H9 (cell line): ENCODE results near the gene CHST15. TPM values are rescaled to one million over a fixed set of nuclear protein-coding genes. Genes with fewer than 3 reads are reported as not detected.

Experiments
- DNase-seq: peaks from one replicate; pipeline ENCODE4 v3.0.0-alpha.2; 2017
- H2AFZ ChIP-seq: one replicate; pipeline ENCODE4 v1.6.1; 2013; ENCODE audit warnings: mild to moderate bottlenecking, low read length, control low read depth, moderate library complexity
- H2AK5ac ChIP-seq: 2 replicates; pipeline ENCODE4 v1.6.1; 2013; ENCODE audit warnings: low read length, control low read depth, mixed read lengths; ENCODE audit not compliant: insufficient read length
- H2BK120ac ChIP-seq: one replicate; pipeline ENCODE4 v1.6.1; 2013; ENCODE audit warnings: low read depth, mild to moderate bottlenecking, low read length, control low read depth, inconsistent platforms; ENCODE audit not compliant: poor library complexity, severe bottlenecking
- H2BK12ac ChIP-seq: 2 replicates; pipeline ENCODE4 v1.6.1; 2013; ENCODE audit warnings: low read length, control low read depth, mixed read lengths, low read depth; ENCODE audit not compliant: insufficient read length
- H2BK15ac ChIP-seq: 2 replicates; pipeline ENCODE4 v1.6.1; 2013; ENCODE audit warnings: low read depth, low read length, control low read depth
- H2BK20ac ChIP-seq: one replicate; pipeline ENCODE4 v1.6.1; 2013; ENCODE audit warnings: low read depth, mild to moderate bottlenecking, low read length, control low read depth, inconsistent platforms; ENCODE audit not compliant: poor library complexity, severe bottlenecking
- H2BK5ac ChIP-seq: 2 replicates; pipeline ENCODE4 v1.6.1; 2013; ENCODE audit warnings: low read length, control low read depth, mixed read lengths; ENCODE audit not compliant: insufficient read length
- H3K14ac ChIP-seq: 2 replicates; pipeline ENCODE4 v1.6.1; 2013; ENCODE audit warnings: low read length, control low read depth; ENCODE audit not compliant: insufficient read depth
- H3K18ac ChIP-seq: 2 replicates; pipeline ENCODE4 v1.6.1; 2013; ENCODE audit warnings: low read depth, mild to moderate bottlenecking, mixed read lengths, low read length, control low read depth; ENCODE audit not compliant: insufficient read length
- H3K23ac ChIP-seq: 2 replicates; pipeline ENCODE4 v1.6.1; 2013; ENCODE audit warnings: low read length, control low read depth, mixed read lengths, low read depth; ENCODE audit not compliant: insufficient read length
- H3K23me2 ChIP-seq: 2 replicates; pipeline ENCODE4 v1.6.1; 2013; ENCODE audit warnings: low read depth, mild to moderate bottlenecking, mixed read lengths, low read length, control low read depth; ENCODE audit not compliant: insufficient read length, poor library complexity, severe bottlenecking
- H3K27ac ChIP-seq: 2 replicates; pipeline ENCODE4 v1.5.1; 2013; ENCODE audit warnings: low read length, control low read depth, mixed read lengths, low read depth; ENCODE audit not compliant: insufficient read length
- H3K27me3 ChIP-seq: 2 replicates; pipeline ENCODE4 v1.6.1; 2013; ENCODE audit warnings: low read length, control low read depth, inconsistent platforms; ENCODE audit not compliant: insufficient read depth
- H3K4ac ChIP-seq: 2 replicates; pipeline ENCODE4 v1.6.1; 2013; ENCODE audit warnings: low read depth, mild to moderate bottlenecking, control low read depth, inconsistent platforms, low read length, moderate library complexity
- H3K4me1 ChIP-seq: 2 replicates; pipeline ENCODE4 v1.6.1; 2013; ENCODE audit warnings: low read length, control low read depth, inconsistent platforms; ENCODE audit not compliant: insufficient read depth
- H3K4me2 ChIP-seq: 2 replicates; pipeline ENCODE4 v1.6.1; 2013; ENCODE audit warnings: low read length, control low read depth, mixed read lengths; ENCODE audit not compliant: insufficient read length, insufficient read depth
- H3K56ac ChIP-seq: 2 replicates; pipeline ENCODE4 v1.6.1; 2013; ENCODE audit warnings: low read depth, mild to moderate bottlenecking, mixed read lengths, low read length, control low read depth; ENCODE audit not compliant: insufficient read length
- H3K79me1 ChIP-seq: 2 replicates; pipeline ENCODE4 v1.6.1; 2013; ENCODE audit warnings: low read depth, mild to moderate bottlenecking, moderate library complexity, low read length, control low read depth, inconsistent platforms; ENCODE audit not compliant: insufficient read depth, poor library complexity, severe bottlenecking
- H3K79me2 ChIP-seq: 2 replicates; pipeline ENCODE4 v1.6.1; 2013; ENCODE audit warnings: low read length, control low read depth, inconsistent platforms; ENCODE audit not compliant: insufficient read depth
- H3K9ac ChIP-seq: 2 replicates; pipeline ENCODE4 v1.6.1; 2013; ENCODE audit warnings: low read length, control low read depth, mixed read lengths; ENCODE audit not compliant: insufficient read length; ENCODE audit errors: extremely low read depth
- H3K9me3 ChIP-seq: one replicate; pipeline ENCODE4 v1.6.1; 2013; ENCODE audit warnings: low read depth, low read length, inconsistent platforms; ENCODE audit not compliant: control insufficient read depth
- H3T11ph ChIP-seq: one replicate; pipeline ENCODE4 v1.6.1; 2013; ENCODE audit warnings: mild to moderate bottlenecking, low read length, control low read depth, inconsistent platforms
- H4K20me1 ChIP-seq: one replicate; pipeline ENCODE4 v1.6.1; 2013; ENCODE audit not compliant: control insufficient read depth, insufficient read length, insufficient read depth
- H4K5ac ChIP-seq: 2 replicates; pipeline ENCODE4 v1.6.1; 2013; ENCODE audit warnings: low read depth, mild to moderate bottlenecking, mixed read lengths, low read length, control low read depth; ENCODE audit not compliant: insufficient read length
- H4K8ac ChIP-seq: replicated peaks from 2 replicates; pipeline ENCODE4 v1.6.1; 2013; ENCODE audit warnings: low read length, control low read depth, mixed read lengths, low read depth; ENCODE audit not compliant: insufficient read length
- H4K91ac ChIP-seq: 2 replicates; pipeline ENCODE4 v1.6.1; 2013; ENCODE audit warnings: low read depth, mild to moderate bottlenecking, moderate library complexity, mixed read lengths, low read length, control low read depth; ENCODE audit not compliant: insufficient read length
- H3K27ac Mint-ChIP-seq, 3 experiments: 2 replicates in 2 of 3; 3 replicates in 1 of 3; pipeline ENCODE4 v1.8.0; 2020 to 2021; ENCODE audit warnings: mixed read lengths in 3 of 3, mild to moderate bottlenecking in 1 of 3, moderate library complexity in 1 of 3
- H3K27me3 Mint-ChIP-seq: 2 replicates; pipeline ENCODE4 v1.8.0; 2021; ENCODE audit warnings: low read depth, mild to moderate bottlenecking, moderate library complexity, mixed read lengths
- H3K36me3 Mint-ChIP-seq, 3 experiments: 2 replicates in 2 of 3; 3 replicates in 1 of 3; pipeline ENCODE4 v1.8.0; 2020 to 2021; ENCODE audit warnings: low read depth in 3 of 3, mixed read lengths in 3 of 3; ENCODE audit not compliant: insufficient read depth in 1 of 3
- H3K4me1 Mint-ChIP-seq, 2 experiments: 2 replicates each; pipeline ENCODE4 v1.8.0; 2020; ENCODE audit warnings: mixed read lengths in 2 of 2
- H3K4me3 Mint-ChIP-seq, 2 experiments: 2 replicates in 1 of 2; 3 replicates in 1 of 2; pipeline ENCODE4 v1.8.0; 2020 to 2021; ENCODE audit warnings: mild to moderate bottlenecking in 2 of 2, mixed read lengths in 2 of 2, moderate library complexity in 1 of 2
- H3K9me3 Mint-ChIP-seq, 2 experiments: 2 replicates in 1 of 2; 3 replicates in 1 of 2; pipeline ENCODE4 v1.8.0; 2020; ENCODE audit warnings: mild to moderate bottlenecking in 2 of 2, mixed read lengths in 2 of 2, moderate library complexity in 1 of 2
- CTCF ChIP-seq: fragments of 200-600 bp; sonication (generic); conservative IDR thresholded peaks from 3 replicates; pipeline ENCODE4 v1.8.0; 2021; ENCODE audit warnings: antibody characterized with exemption, mild to moderate bottlenecking
- WGBS: extraction: QIAGEN DNeasy Blood & Tissue Kit; methylation state at CpG from one replicate; pipeline ENCODE4 v1.1.7; 2013; ENCODE audit warnings: missing lambda C conversion rate, low lambda C conversion rate, mixed read lengths; ENCODE audit not compliant: insufficient read length; ENCODE audit errors: extremely low coverage; 5-methylcytosine and 5-hydroxymethylcytosine counted together
- total RNA-seq: library from RNA; stranded (reverse); gene quantifications from 2 replicates; pipeline ENCODE4 v1.2.1, GENCODE V29; 2021

The CHST15 gene
- total RNA-seq, 1 experiment from 2014 or later, result 8.7 TPM

GRCh38 chr10:124004663-124005004 lies 88.8 kb downstream of the CHST15 start:
- Histone ChIP-seq H3K79me1 (no peaks in the 10 kb centered on the region), H3K56ac (no peak overlapping the region), H3T11ph (no peak overlapping the region), H3K9ac (no peak overlapping the region), H4K91ac (no peak overlapping the region), H3K14ac (no peak overlapping the region), H3K4me1 (no peaks in the 10 kb centered on the region), H2BK12ac (no peak overlapping the region), H3K23ac (no peak overlapping the region), H3K79me2 (no peaks in the 10 kb centered on the region), H4K5ac (no peak overlapping the region), H2BK15ac (no peak overlapping the region), H2BK20ac (no peak overlapping the region), H2AK5ac (no peak overlapping the region), H3K27ac (no peak overlapping the region), H2AFZ (no peak overlapping the region), H3K27me3 (no peaks in the 10 kb centered on the region), H3K18ac (no peak overlapping the region), H2BK5ac (no peak overlapping the region), H3K4me2 (no peak overlapping the region), H4K8ac (no peak overlapping the region), H3K4ac (no peak overlapping the region), H2BK120ac (no peak overlapping the region), H3K9me3 (no peaks in the 10 kb centered on the region), H3K23me2 (no peaks in the 10 kb centered on the region), H4K20me1 (no peaks in the 10 kb centered on the region)
- no CpG with 5 or more reads among the region's 2 CpGs for WGBS
- no peak for DNase-seq
- H3K27me3 Mint-ChIP-seq, result no peaks in the 10 kb centered on the region; the same call in 1 of the 2 replicates
- peaks cover 8 to 12% of the 10 kb centered on the region in 2 experiments for H3K4me1 Mint-ChIP-seq
- no peak overlapping the region for H3K27ac Mint-ChIP-seq
- no peaks in the 10 kb centered on the region for H3K9me3 Mint-ChIP-seq
- peaks cover 5 to 10% (median 10%) of the 10 kb centered on the region in 3 experiments; a peak in 6 of 7 replicates for H3K36me3 Mint-ChIP-seq
- no peak for TF ChIP-seq CTCF
- no peak overlapping the region for H3K4me3 Mint-ChIP-seq
